Mucosa of descending colon (tissue), 3 donors: ENCODE measurements around the gene PPP2R5C. TPM values are rescaled to one million over a fixed set of nuclear protein-coding genes. Genes with fewer than 3 reads are reported as not detected.

Experiments
- ATAC-seq: fragments of 200-7000 bp; cut with Tn5 transposase; one replicate; pipeline ENCODE4 v1.9.1; 2020; ENCODE audit warnings: mild to moderate bottlenecking, moderate library complexity
- DNase-seq, 3 donors: peaks; one replicate each; pipeline ENCODE4 v3.0.0-alpha.2; 2020
- H3K36me3 ChIP-seq: fragments of 200-600 bp; one replicate; pipeline ENCODE4 v1.8.0; 2021; ENCODE audit warnings: low read depth, mild to moderate bottlenecking
- H3K4me1 ChIP-seq: fragments of 200-600 bp; one replicate; pipeline ENCODE4 v1.8.0; 2021; ENCODE audit warnings: low read depth, mild to moderate bottlenecking
- H3K4me3 ChIP-seq: fragments of 200-600 bp; one replicate; pipeline ENCODE4 v1.8.0; 2021; ENCODE audit warnings: mild to moderate bottlenecking
- H3K9me3 ChIP-seq: fragments of 200-600 bp; one replicate; pipeline ENCODE4 v1.8.0; 2021; ENCODE audit warnings: mild to moderate bottlenecking
- intact Hi-C, 2 donors: fragments of 100-400 bp; cut with DNase I in 1 of 2; cut with micrococcal nuclease in 1 of 2; formaldehyde crosslinking; loops; one replicate each; pipeline versions ENCODE4 v1.11.0 to v1.11.1; 2022; cut with DNase I, micrococcal nuclease
- total RNA-seq, 3 donors: library from RNA; stranded (reverse); fragmentation: NEBNext Ultra II Directional in 2 of 3; extraction: Animal tissue kit (Norgen Biotek cat#: 25700) in 2 of 3; gene quantifications; one replicate each; pipeline versions ENCODE4 v1.2.1 to v1.2.4, GENCODE V29; 2021 to 2023
- TF ChIP-seq, protein P1 (sequence below): fragments of 200-600 bp; IDR thresholded peaks from one replicate; pipeline ENCODE4 v1.8.0; 2022; ENCODE audit warnings: antibody characterized with exemption, mild to moderate bottlenecking
- donor health status: DM: no; HTN: no; CAD: no; lungs with moderate emphysema.
- donor health status: DM: no; HTN: no; CAD: no.
- donor health status: DM: no; HTN: yes; CAD: no.

PPP2R5C gene
- total RNA-seq, 3 donors from 2014 or later: 131 to 173 (median 160) TPM

- no peak for ATAC-seq
- H3K4me1 ChIP-seq: no peaks in the 10 kb centered on the region
- no peak for DNase-seq
- TF ChIP-seq, protein P1, sequence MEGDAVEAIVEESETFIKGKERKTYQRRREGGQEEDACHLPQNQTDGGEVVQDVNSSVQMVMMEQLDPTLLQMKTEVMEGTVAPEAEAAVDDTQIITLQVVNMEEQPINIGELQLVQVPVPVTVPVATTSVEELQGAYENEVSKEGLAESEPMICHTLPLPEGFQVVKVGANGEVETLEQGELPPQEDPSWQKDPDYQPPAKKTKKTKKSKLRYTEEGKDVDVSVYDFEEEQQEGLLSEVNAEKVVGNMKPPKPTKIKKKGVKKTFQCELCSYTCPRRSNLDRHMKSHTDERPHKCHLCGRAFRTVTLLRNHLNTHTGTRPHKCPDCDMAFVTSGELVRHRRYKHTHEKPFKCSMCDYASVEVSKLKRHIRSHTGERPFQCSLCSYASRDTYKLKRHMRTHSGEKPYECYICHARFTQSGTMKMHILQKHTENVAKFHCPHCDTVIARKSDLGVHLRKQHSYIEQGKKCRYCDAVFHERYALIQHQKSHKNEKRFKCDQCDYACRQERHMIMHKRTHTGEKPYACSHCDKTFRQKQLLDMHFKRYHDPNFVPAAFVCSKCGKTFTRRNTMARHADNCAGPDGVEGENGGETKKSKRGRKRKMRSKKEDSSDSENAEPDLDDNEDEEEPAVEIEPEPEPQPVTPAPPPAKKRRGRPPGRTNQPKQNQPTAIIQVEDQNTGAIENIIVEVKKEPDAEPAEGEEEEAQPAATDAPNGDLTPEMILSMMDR: no peak
- H3K36me3 ChIP-seq: no peaks in the 10 kb centered on the region
- H3K4me3 ChIP-seq: no peak overlapping the region
- no peaks in the 10 kb centered on the region for H3K9me3 ChIP-seq
- intact Hi-C loops: no loop called here
Measured at GRCh38 chr14:101926085-101926484, 164.6 kb downstream of the PPP2R5C start.

GRCh38 chr14:101926620-101927019, 165.1 kb downstream of the PPP2R5C start:
- no peak overlapping the region for H3K4me3 ChIP-seq
- no peaks in the 10 kb centered on the region for H3K9me3 ChIP-seq
- ATAC-seq (no peak), DNase-seq (no peak)
- intact Hi-C loops: no loop called here
- H3K36me3 ChIP-seq: no peaks in the 10 kb centered on the region
- no peaks in the 10 kb centered on the region for H3K4me1 ChIP-seq
- TF ChIP-seq, protein P1: no peak

DNA sequence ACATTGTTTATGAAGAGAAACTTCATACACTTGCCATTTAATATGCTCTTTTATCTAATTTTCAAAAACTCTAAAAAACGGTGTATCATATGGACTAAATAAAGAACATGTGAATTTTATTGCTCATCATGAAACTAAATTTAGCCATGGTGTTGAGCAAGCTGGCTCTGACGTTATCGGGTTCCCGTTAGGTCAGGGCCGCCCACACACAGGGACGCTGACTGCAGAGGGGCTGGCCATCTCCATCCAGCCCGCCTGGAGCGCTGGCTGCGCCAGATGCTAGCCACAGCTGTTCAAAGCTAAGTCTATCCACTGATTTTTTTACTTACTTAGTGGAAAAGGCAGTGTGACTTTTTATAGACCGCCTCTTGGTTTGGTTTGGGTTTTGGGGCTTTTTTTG, 166.3 kb downstream of the PPP2R5C start:
- intact Hi-C loops: no loop called here
- peak; percentile 83 for ATAC-seq

GRCh38 chr14:101928415-101928841, 166.9 kb downstream of the PPP2R5C start:
- DNase-seq (no peak), ATAC-seq (no peak)
- no peaks in the 10 kb centered on the region for H3K36me3 ChIP-seq
- no peak overlapping the region for H3K4me3 ChIP-seq
- H3K9me3 ChIP-seq: no peaks in the 10 kb centered on the region
- H3K4me1 ChIP-seq: no peaks in the 10 kb centered on the region
- intact Hi-C loops: no loop called here
- TF ChIP-seq, protein P1: no peak

More for the DNA sequence above, 166.3 kb downstream of the PPP2R5C start:
- TF ChIP-seq, protein P1: no peak
- DNase-seq: peak; percentile 70 to 80 (median 71)
- no peak overlapping the region for H3K4me3 ChIP-seq
- H3K4me1 ChIP-seq: no peaks in the 10 kb centered on the region
- no peaks in the 10 kb centered on the region for H3K36me3 ChIP-seq
- H3K9me3 ChIP-seq: no peaks in the 10 kb centered on the region

DNA sequence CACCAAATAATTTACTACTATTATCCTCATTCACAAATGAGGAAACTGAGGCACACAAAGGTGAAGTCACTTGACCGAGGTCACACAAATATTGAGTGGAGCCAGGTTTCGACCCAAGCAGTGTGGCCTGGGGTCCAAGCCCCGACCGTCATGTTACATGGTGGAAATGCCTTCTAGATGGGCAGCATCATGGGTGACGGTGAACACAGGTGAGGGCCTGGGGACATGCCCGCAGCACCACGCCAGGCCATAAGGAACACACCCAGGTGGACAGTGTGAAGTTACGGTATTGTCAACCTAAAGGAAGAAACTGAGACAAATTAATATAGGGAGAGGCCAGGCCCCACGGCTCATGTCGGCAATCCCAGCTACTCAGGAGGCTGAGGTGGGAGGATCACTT, 167.6 kb downstream of the PPP2R5C start:
- TF ChIP-seq, protein P1: no peak
- H3K36me3 ChIP-seq: no peaks in the 10 kb centered on the region
- no peak overlapping the region for H3K4me3 ChIP-seq
- intact Hi-C loops: no loop called here
- no peaks in the 10 kb centered on the region for H3K4me1 ChIP-seq
- ATAC-seq (no peak), DNase-seq (no peak)
- no peaks in the 10 kb centered on the region for H3K9me3 ChIP-seq

DNA sequence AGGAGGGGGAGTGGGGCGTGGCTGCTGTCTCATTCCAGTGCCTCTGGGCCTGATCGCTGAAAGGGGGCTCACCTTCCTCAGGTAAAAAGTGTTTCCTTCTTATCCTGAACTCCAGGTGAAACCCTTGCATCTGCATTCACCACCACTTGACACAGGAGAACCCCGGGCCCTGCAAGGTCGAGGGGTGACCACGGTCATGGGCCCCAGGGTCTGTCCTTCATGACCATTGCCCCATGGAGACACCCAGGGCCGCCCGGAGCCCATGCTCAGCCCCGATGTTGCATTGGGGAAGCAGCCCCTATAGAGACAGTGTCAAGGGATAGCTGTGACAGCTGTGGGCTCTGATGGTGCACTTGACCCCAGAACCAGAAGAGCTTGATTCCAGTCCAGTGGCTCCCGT, 168.4 kb downstream of the PPP2R5C start:
- TF ChIP-seq, protein P1: no peak
- ATAC-seq (no peak), DNase-seq (no peak)
- no peaks in the 10 kb centered on the region for H3K36me3 ChIP-seq
- H3K4me3 ChIP-seq: no peak overlapping the region
- intact Hi-C loops: no loop called here
- no peaks in the 10 kb centered on the region for H3K4me1 ChIP-seq
- H3K9me3 ChIP-seq: no peaks in the 10 kb centered on the region
